Fibroblast of lung (primary cell): ENCODE data around the gene WNT3A. TPM values are rescaled to one million over a fixed set of nuclear protein-coding genes. Genes with fewer than 3 reads are reported as not detected.

Experiments
- DNase-seq, 2 donors: peaks; one replicate each; pipeline versions ENCODE4 v3.0.0 to v3.0.0-alpha.2; 2010; ENCODE audit warnings: low read depth in 2 of 2
- H2AFZ ChIP-seq: 2 replicates; pipeline ENCODE4 v1.5.1; 2012; ENCODE audit warnings: low read length, control low read depth, inconsistent platforms
- H3K27ac ChIP-seq: 2 replicates; pipeline ENCODE4 v1.5.1; 2011; ENCODE audit warnings: low read length, control low read depth; ENCODE audit not compliant: insufficient read depth
- H3K27me3 ChIP-seq: 2 replicates; pipeline ENCODE4 v1.5.1; 2011; ENCODE audit warnings: mild to moderate bottlenecking, low read length; ENCODE audit not compliant: control insufficient read depth, insufficient read depth
- H3K36me3 ChIP-seq: 2 replicates; pipeline ENCODE4 v1.5.1; 2011; ENCODE audit warnings: low read length; ENCODE audit not compliant: control insufficient read depth, insufficient read depth
- H3K4me1 ChIP-seq: 2 replicates; pipeline ENCODE4 v1.5.1; 2011; ENCODE audit warnings: low read length; ENCODE audit not compliant: control insufficient read depth, insufficient read depth; ENCODE audit errors: extremely low read depth
- H3K4me2 ChIP-seq: 2 replicates; pipeline ENCODE4 v1.5.1; 2011; ENCODE audit warnings: low read length, control low read depth; ENCODE audit not compliant: insufficient read depth; ENCODE audit errors: extremely low read depth
- H3K4me3 ChIP-seq, 4 experiments: fragments of 200-600 bp in 1 of 4; sonication (generic) in 1 of 4; replicated peaks in 1 of 4; 2 replicates each; pipeline ENCODE4 v1.5.1; 2011 to 2016; ENCODE audit warnings: low read length in 4 of 4, low read depth in 3 of 4, mild to moderate bottlenecking in 3 of 4, control low read depth in 2 of 4, inconsistent platforms in 1 of 4, mixed read lengths in 1 of 4; ENCODE audit not compliant: insufficient read depth in 1 of 4; ENCODE audit errors: control extremely low read depth in 1 of 4
- H3K79me2 ChIP-seq: 2 replicates; pipeline ENCODE4 v1.5.1; 2012; ENCODE audit warnings: mild to moderate bottlenecking, low read length, inconsistent platforms; ENCODE audit not compliant: control insufficient read depth, insufficient read depth
- H3K9ac ChIP-seq: 2 replicates; pipeline ENCODE4 v1.5.1; 2011; ENCODE audit warnings: mild to moderate bottlenecking, low read length, control low read depth; ENCODE audit not compliant: insufficient read depth
- H3K9me3 ChIP-seq: 2 replicates; pipeline ENCODE4 v1.5.1; 2012; ENCODE audit warnings: low read depth, low read length; ENCODE audit not compliant: control insufficient read depth, insufficient read depth
- H4K20me1 ChIP-seq: 2 replicates; pipeline ENCODE4 v1.5.1; 2011; ENCODE audit warnings: low read length; ENCODE audit not compliant: control insufficient read depth, insufficient read depth; ENCODE audit errors: extremely low read depth
- EZH2 ChIP-seq: IDR thresholded peaks from 2 replicates; pipeline ENCODE4 v1.5.1; 2012; ENCODE audit warnings: low read length, control low read depth, mild to moderate bottlenecking; ENCODE audit errors: missing control alignments
- polyA plus RNA-seq, 2 donors: library from polyadenylated mRNA; depleted of rRNA in 1 of 2; stranded (reverse) in 1 of 2; unstranded in 1 of 2; fragments of >200 nt; gene quantifications; 2 replicates each; pipeline ENCODE4 v1.2.1, GENCODE V29; 2011 to 2012; ENCODE audit warnings: missing spikeins in 1 of 2
- total RNA-seq: library from RNA; depleted of rRNA; stranded (reverse); fragments of >200 nt; gene quantifications from 2 replicates; pipeline ENCODE4 v1.2.1, GENCODE V29; 2014
- TF ChIP-seq, protein P1 (sequence below), 2 donors: IDR thresholded peaks in 1 of 2; conservative IDR thresholded peaks in 1 of 2; 1 replicate in 1 of 2; 2 replicates in 1 of 2; pipeline ENCODE4 v1.5.1; 2011 to 2012; ENCODE audit warnings: low read length in 2 of 2, control low read depth in 1 of 2, inconsistent platforms in 1 of 2, low read depth in 1 of 2, mild to moderate bottlenecking in 1 of 2

WNT3A gene
- total and polyA plus RNA-seq, 2 donors (not counting 1 experiment from before 2014, with no cell fraction given) = not detected

DNA sequence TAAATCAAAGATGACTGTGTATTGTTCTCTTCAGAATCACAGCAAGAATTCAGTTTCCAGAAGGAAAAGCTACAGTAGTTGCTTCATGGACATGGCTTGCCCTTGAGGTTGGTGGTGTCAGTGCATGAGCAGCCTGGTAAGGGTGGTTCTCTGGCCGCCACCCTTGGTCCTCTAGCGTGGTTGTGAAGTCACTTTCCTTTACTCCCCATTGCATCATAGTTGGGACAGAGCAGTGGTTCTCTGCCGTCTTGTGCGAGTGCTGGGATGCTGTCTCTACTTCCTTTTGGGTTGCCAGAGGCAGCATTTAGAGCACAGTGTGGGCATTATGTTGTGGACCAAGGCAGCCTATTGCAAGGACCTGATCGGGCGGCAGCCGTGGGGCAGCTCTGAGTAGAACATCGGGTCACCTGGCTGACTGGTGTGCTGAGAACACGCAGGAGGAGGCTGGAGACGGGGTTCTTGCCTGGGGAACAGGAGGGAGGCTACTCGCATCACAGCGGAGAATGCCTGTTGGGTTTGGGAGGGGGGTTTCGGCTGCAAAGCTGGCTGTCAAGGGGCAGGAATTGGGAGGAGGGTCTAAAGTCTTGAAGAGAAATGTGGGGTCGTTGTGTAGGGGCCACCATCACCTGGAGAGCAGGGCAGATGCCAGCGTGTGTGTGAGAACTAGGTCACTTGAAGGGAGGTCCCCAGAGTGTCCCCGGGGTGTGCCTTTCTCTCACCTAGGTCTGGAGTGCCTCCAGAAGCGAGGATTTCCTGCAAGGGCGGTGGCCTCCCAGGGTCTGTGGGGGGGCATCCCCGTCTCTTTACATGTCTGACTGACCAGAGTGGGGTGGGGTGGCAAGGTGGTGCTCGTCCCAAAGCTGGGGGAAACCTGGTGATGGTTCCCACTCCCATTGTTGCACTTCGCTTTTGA lies 82.0 kb downstream of the WNT3A start:
- no peak overlapping the region for H3K4me2 ChIP-seq
- DNase-seq = peak in 1 of 2 donors; percentile 52
- peaks cover 34% of the 10 kb centered on the region for H3K4me1 ChIP-seq

DNA sequence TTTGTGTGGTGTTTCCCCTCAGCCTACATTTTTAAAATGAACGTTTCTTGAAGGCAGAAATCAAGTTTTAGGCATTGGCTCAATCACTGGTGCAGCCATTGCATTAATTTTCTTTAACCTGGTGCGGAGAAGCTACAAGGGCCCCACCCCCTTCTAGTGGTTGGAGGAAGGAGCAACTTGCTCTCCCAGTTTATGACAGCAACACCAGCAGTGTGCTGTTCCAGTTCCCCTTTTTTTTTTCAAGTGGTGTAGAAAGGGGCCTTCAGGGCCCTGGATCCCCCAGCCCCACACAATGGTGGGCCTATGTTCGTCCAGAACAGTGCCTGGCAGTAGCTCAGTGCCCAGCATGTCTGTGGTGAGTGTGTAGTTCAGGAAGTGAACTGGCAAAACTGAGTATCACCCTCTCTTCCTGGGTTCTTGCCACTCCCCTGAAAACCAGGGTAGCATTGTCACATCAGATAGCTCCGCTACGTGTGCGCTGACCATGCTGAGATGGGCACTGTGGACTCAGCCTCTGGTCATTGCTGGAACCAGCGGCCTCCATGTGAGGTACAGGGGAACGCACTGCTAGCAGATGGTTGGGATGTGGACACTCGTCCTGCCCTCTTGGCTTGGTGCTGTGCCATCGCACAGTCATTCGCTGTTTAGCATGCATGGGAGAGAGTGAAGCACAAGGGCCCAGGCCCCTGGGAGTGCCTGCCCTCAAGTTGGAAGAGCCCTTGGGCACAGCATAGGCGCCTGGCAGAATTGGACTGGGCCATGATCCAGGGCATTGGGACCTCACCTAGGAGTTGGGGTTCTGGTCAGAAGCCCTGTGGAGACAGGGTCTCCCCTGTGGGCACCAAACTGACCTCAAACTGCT lies 83.0 kb downstream of the WNT3A start:
- TF ChIP-seq EZH2 = no peak
- TF ChIP-seq, protein P1, sequence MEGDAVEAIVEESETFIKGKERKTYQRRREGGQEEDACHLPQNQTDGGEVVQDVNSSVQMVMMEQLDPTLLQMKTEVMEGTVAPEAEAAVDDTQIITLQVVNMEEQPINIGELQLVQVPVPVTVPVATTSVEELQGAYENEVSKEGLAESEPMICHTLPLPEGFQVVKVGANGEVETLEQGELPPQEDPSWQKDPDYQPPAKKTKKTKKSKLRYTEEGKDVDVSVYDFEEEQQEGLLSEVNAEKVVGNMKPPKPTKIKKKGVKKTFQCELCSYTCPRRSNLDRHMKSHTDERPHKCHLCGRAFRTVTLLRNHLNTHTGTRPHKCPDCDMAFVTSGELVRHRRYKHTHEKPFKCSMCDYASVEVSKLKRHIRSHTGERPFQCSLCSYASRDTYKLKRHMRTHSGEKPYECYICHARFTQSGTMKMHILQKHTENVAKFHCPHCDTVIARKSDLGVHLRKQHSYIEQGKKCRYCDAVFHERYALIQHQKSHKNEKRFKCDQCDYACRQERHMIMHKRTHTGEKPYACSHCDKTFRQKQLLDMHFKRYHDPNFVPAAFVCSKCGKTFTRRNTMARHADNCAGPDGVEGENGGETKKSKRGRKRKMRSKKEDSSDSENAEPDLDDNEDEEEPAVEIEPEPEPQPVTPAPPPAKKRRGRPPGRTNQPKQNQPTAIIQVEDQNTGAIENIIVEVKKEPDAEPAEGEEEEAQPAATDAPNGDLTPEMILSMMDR (conservative IDR thresholded peaks at IDR 0.05 in 1 of 2, IDR thresholded peaks at IDR 0.05 in 1 of 2; ENCODE audit: low read depth in 1 of 2, low read length in 2 of 2) = no peak
- Histone ChIP-seq H4K20me1 (peaks cover 29% of the 10 kb centered on the region), H3K4me1 (peaks cover 32% of the 10 kb centered on the region), H3K27me3 (no peaks in the 10 kb centered on the region), H3K27ac (no peak overlapping the region), H3K9ac (no peak overlapping the region), H2AFZ (no peak overlapping the region), H3K4me3 (no peak overlapping the region), H3K4me2 (no peak overlapping the region), H3K9me3 (no peaks in the 10 kb centered on the region), H3K36me3 (peaks cover 23% of the 10 kb centered on the region), H3K79me2 (peaks cover 100% of the 10 kb centered on the region)
- no peak for DNase-seq

More for the DNA sequence above, 82.0 kb downstream of the WNT3A start:
- peaks cover 100% of the 10 kb centered on the region for H3K79me2 ChIP-seq
- H3K9me3 ChIP-seq = no peaks in the 10 kb centered on the region
- H4K20me1 ChIP-seq = peaks cover 29% of the 10 kb centered on the region
- H3K4me3 ChIP-seq = no peak overlapping the region
- no peak overlapping the region for H3K9ac ChIP-seq
- H2AFZ ChIP-seq = no peak overlapping the region
- H3K27ac ChIP-seq = peak overlapping the region; percentile 54
- TF ChIP-seq, protein P1 (conservative IDR thresholded peaks at IDR 0.05 in 1 of 2, IDR thresholded peaks at IDR 0.05 in 1 of 2; ENCODE audit: low read depth in 1 of 2, low read length in 2 of 2) = no peak
- TF ChIP-seq EZH2 = no peak
- no peaks in the 10 kb centered on the region for H3K27me3 ChIP-seq
- peaks cover 20% of the 10 kb centered on the region for H3K36me3 ChIP-seq

DNA sequence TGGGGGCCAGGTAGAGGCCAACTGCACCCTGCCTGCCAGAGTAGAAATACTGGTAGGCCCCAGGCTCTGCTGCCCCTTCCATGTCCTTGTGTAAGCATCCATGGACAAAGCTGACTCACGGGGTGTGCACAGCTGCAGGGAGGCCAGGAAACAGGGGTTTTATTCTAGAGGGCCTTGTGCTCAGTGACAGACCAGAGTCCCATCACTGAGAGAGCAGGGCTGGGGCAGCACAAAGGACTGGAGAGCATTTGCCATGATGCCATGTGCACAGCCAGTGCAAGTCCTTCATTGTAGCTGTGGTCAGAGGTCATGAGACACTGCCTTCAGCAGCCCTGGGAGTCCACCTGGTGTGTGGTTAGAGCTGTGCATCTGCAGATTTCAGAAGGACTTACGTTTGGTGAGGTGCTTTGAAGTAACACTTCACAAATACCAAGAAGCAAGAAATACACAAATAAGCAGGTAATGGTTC lies 83.8 kb downstream of the WNT3A start:
- Histone ChIP-seq H3K27me3 (no peaks in the 10 kb centered on the region), H2AFZ (no peak overlapping the region), H3K27ac (no peak overlapping the region), H3K79me2 (peaks cover 100% of the 10 kb centered on the region), H3K9me3 (no peaks in the 10 kb centered on the region), H3K4me1 (peaks cover 24% of the 10 kb centered on the region), H3K4me2 (no peak overlapping the region), H3K4me3 (no peak overlapping the region), H3K36me3 (peaks cover 21% of the 10 kb centered on the region), H4K20me1 (peaks cover 26% of the 10 kb centered on the region), H3K9ac (no peak overlapping the region)
- TF ChIP-seq EZH2 = no peak
- TF ChIP-seq, protein P1 (conservative IDR thresholded peaks at IDR 0.05 in 1 of 2, IDR thresholded peaks at IDR 0.05 in 1 of 2; ENCODE audit: low read depth in 1 of 2, low read length in 2 of 2) = no peak
- DNase-seq = peak; percentile 17 to 30
